WERI-Rb-1 (cell line): ENCODE measurements around the gene IL17F.

ENCODE experiments used
- DNase-seq: peaks from one replicate; pipeline ENCODE4 v3.0.0-alpha.2; 2020
- H3K27ac ChIP-seq: fragments of 250-450 bp; sonication (Bioruptor Pico); 2 replicates; pipeline ENCODE4 v1.5.1; 2020; ENCODE audit warnings: mild to moderate bottlenecking, moderate library complexity
- H3K27me3 ChIP-seq: fragments of 250-450 bp; sonication (Bioruptor Pico); 2 replicates; pipeline ENCODE4 v1.5.1; 2021; ENCODE audit warnings: mild to moderate bottlenecking, low read depth, moderate library complexity; ENCODE audit not compliant: insufficient read depth, severe bottlenecking
- H3K36me3 ChIP-seq: fragments of 250-450 bp; sonication (Bioruptor Pico); 2 replicates; pipeline ENCODE4 v1.5.1; 2020; ENCODE audit warnings: mild to moderate bottlenecking, moderate library complexity
- H3K4me3 ChIP-seq: 2 replicates; pipeline ENCODE4 v1.5.1; 2011; ENCODE audit warnings: low read depth, mild to moderate bottlenecking, control low read depth, low read length
- H3K9me3 ChIP-seq: fragments of 250-450 bp; sonication (Bioruptor Pico); 2 replicates; pipeline ENCODE4 v1.5.1; 2021; ENCODE audit warnings: mild to moderate bottlenecking, moderate library complexity; ENCODE audit not compliant: severe bottlenecking
- CTCF ChIP-seq: IDR thresholded peaks from 2 replicates; pipeline ENCODE4 v1.5.1; 2011; ENCODE audit warnings: low read depth, mild to moderate bottlenecking, control low read depth, inconsistent platforms, low read length

The IL17F gene

DNA sequence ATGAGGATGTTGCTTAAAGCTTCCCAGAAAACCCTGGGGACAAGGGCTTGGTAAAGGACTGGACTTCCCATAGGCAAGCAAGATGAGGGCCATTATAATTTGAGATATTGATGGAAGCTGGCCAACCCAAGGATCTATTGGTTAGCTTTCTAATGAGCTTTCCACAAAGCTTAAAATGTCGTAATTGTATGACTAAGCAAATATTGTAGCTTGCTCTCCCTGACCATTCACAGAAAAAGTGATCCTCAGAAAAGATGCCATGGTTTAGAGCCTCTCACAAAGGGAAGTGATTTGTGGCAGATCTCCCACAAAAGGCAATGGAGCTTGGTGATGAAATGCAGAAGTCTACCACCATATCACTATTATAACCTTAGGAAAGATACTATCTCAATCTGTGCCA lies 13.6 kb downstream of the IL17F start:
- no peak overlapping the region for H3K27ac ChIP-seq
- no peak for DNase-seq
- TF ChIP-seq CTCF: no peak
- no peaks in the 10 kb centered on the region for H3K27me3 ChIP-seq
- H3K4me3 ChIP-seq: no peak overlapping the region
- H3K9me3 ChIP-seq: no peaks in the 10 kb centered on the region
- H3K36me3 ChIP-seq: no peaks in the 10 kb centered on the region

- H3K27ac ChIP-seq: no peak overlapping the region
- no peak for TF ChIP-seq CTCF
- peaks cover 7% of the 10 kb centered on the region for H3K27me3 ChIP-seq
These were observed 16.8 kb downstream of the IL17F start for GRCh38 chr6:52227495-52227894.

DNA sequence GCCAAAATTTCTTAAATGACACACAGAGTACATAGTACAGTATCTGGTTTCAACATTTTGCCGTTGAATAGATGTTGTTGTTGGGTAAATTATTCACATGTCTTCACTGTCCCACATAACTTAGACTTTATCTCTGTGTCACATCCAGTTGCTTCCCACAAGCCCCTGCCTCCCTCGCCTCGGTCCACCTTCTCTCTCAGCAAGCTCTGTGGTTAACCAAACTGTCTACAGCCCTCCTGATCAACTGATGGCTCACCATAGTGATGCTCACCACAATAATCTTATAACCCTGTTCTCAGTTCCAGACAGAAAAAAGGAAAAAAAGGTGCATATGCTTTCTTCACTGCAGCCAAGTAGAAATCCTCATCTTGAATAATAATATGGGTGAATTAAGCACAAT lies 23.0 kb downstream of the IL17F start:
- no peak overlapping the region for H3K4me3 ChIP-seq
- DNase-seq: no peak
- no peak for TF ChIP-seq CTCF
- H3K9me3 ChIP-seq: no peaks in the 10 kb centered on the region
- peaks cover 10% of the 10 kb centered on the region for H3K27me3 ChIP-seq
- H3K27ac ChIP-seq: no peak overlapping the region
- H3K36me3 ChIP-seq: no peaks in the 10 kb centered on the region

More at GRCh38 chr6:52227495-52227894, 16.8 kb downstream of the IL17F start:
- Histone ChIP-seq H3K36me3 (no peaks in the 10 kb centered on the region), H3K9me3 (no peaks in the 10 kb centered on the region), H3K4me3 (no peak overlapping the region)
- DNase-seq: no peak

DNA sequence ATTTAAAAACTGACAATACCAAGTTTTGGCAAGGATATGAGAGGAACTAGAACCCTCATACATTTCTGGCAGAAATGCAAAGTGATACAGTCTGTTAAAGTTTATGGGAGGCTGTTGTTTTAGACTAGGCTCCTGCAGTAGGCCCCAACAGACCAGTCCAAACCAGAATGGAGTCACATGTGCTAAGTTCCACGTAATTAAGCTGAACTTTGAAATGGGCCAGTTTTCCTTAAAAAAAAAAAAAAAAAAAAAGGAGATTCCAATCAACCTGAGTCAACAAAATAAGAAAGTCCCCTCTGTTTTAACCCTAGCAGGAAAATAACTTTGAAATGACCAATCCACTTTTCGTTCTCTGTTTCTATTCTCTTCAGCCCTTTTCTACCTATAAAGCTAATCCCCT lies 26.5 kb downstream of the IL17F start:
- H3K27ac ChIP-seq: no peak overlapping the region
- no peaks in the 10 kb centered on the region for H3K36me3 ChIP-seq
- peaks cover 6% of the 10 kb centered on the region for H3K27me3 ChIP-seq
- H3K9me3 ChIP-seq: no peaks in the 10 kb centered on the region
- DNase-seq: no peak
- no peak for TF ChIP-seq CTCF
- H3K4me3 ChIP-seq: no peak overlapping the region

DNA sequence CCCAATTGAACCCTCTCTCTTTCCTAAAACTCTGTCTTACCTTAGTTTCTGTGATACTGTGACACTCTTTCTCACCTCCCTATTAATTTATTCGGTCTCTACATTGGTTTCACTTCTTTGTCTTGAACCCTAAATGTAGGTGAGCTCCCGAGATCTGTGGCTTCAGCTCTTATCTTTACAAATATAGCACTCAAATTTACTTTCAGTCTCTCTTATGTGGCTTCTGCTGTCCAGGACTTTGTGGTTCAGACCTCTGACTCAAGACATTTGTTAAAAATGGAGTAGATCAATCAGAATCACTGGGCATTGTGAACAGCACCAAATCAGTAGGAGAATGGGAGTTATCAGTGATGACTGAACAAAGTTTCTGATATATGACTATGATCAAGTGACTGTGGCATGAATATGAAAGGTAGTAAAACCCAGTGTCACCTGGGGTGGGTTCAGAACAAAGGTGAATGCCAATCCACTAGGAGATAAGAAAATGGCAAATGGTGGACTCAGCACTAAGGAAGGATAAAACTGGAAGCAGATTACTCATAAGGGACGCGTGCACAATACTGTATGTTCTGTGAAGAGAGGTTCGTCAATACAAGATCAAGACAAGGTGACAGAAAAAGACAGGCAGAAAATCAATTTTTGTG lies 27.2 kb downstream of the IL17F start:
- Histone ChIP-seq H3K27ac (no peak overlapping the region), H3K4me3 (no peak overlapping the region), H3K27me3 (peaks cover 2% of the 10 kb centered on the region), H3K9me3 (no peaks in the 10 kb centered on the region), H3K36me3 (no peaks in the 10 kb centered on the region)
- no peak for TF ChIP-seq CTCF
- no peak for DNase-seq

DNA sequence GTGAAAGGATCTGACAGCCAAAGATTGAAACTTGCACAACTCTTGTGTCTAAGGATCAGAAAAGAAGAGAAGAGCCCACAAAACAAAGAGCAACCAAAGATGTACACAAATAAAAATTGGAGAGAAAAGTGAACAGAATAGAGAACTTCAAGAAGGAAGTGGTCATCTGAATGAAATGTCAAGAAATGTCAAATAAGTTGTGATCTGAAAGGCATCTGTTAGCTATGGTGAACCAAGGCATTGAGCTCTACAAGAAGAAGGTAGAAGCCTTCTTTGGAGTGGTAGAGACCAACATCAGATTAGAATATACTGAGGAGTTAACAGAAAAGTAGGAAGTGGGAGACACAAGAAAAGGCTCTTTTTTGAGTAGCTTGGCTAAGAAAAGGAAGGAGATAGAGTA lies 28.5 kb downstream of the IL17F start:
- DNase-seq: no peak
- TF ChIP-seq CTCF: no peak
- H3K9me3 ChIP-seq: no peaks in the 10 kb centered on the region
- no peaks in the 10 kb centered on the region for H3K36me3 ChIP-seq
- H3K27ac ChIP-seq: no peak overlapping the region
- no peaks in the 10 kb centered on the region for H3K27me3 ChIP-seq
- no peak overlapping the region for H3K4me3 ChIP-seq
